OCI-LY7 (cell line): ENCODE data around the gene SRP9. TPM values are rescaled to one million over a fixed set of nuclear protein-coding genes. Genes with fewer than 3 reads are reported as not detected.

Experiments used
- BruUV-seq: library from RNA; stranded (reverse); fragments of 400-500 nt; replicated peaks from 2 replicates; lab custom pipeline; 2021; lab: Mats Ljungman, UMichigan
- CTCF ChIA-PET: fragments of 300-600 bp; sonication (Branson Sonifier 250); formaldehyde crosslinking; loops from one replicate; lab custom pipeline; 2022; ENCODE audit warnings: antibody characterized with exemption; ENCODE audit not compliant: unreplicated experiment; lab: Charles Lee
- POLR2A ChIA-PET: fragments of 300-600 bp; sonication (Branson Sonifier 250); formaldehyde crosslinking; loops from one replicate; lab custom pipeline; 2022; ENCODE audit warnings: antibody characterized with exemption; lab: Charles Lee
- DNase-seq: peaks from one replicate; pipeline ENCODE4 v3.0.0-alpha.2; 2015; ENCODE audit warnings: low spot score
- H2AFZ ChIP-seq: fragments of 200-600 bp; sonication (generic), shearing (Covaris generic); 2 replicates; pipeline ENCODE4 v1.6.1; 2014; ENCODE audit warnings: mild to moderate bottlenecking, antibody characterized with exemption, low read length, moderate library complexity
- H3K27ac ChIP-seq: fragments of 200-600 bp; sonication (generic); 2 replicates; pipeline ENCODE4 v1.5.1; 2014; ENCODE audit warnings: mixed run types, low read depth, mild to moderate bottlenecking, moderate library complexity, low read length, inconsistent platforms; ENCODE audit not compliant: poor library complexity, severe bottlenecking
- H3K36me3 ChIP-seq: fragments of 200-600 bp; sonication (generic); 2 replicates; pipeline ENCODE4 v1.6.1; 2014; ENCODE audit warnings: mild to moderate bottlenecking, antibody characterized with exemption, low read length, moderate library complexity, mixed read lengths; ENCODE audit not compliant: insufficient read depth
- H3K4me1 ChIP-seq: fragments of 200-600 bp; sonication (generic); 2 replicates; pipeline ENCODE4 v1.5.1; 2014; ENCODE audit warnings: mild to moderate bottlenecking, low read length; ENCODE audit not compliant: insufficient read depth, poor library complexity, severe bottlenecking
- H3K4me2 ChIP-seq: fragments of 200-600 bp; sonication (generic); 2 replicates; pipeline ENCODE4 v1.6.1; 2014; ENCODE audit warnings: mild to moderate bottlenecking, low read length
- H3K4me3 ChIP-seq: fragments of 200-600 bp; sonication (generic); 2 replicates; pipeline ENCODE4 v1.5.1; 2014; ENCODE audit warnings: mild to moderate bottlenecking, low read depth, low read length; ENCODE audit not compliant: poor library complexity, severe bottlenecking
- H3K79me2 ChIP-seq: fragments of 200-600 bp; sonication (generic); 2 replicates; pipeline ENCODE4 v1.6.1; 2016; ENCODE audit warnings: low read depth, mild to moderate bottlenecking, low read length, moderate library complexity, mixed read lengths; ENCODE audit not compliant: insufficient read depth
- H3K9me2 ChIP-seq: fragments of 200-600 bp; sonication (generic); 2 replicates; pipeline ENCODE4 v1.6.1; 2016; ENCODE audit warnings: mild to moderate bottlenecking, low read length, mixed read lengths; ENCODE audit not compliant: insufficient read depth
- H3K9me3 ChIP-seq: fragments of 200-600 bp; sonication (generic); 2 replicates; pipeline ENCODE4 v1.6.1; 2014; ENCODE audit warnings: mild to moderate bottlenecking, mixed run types, low read length, mixed read lengths
- H4K20me1 ChIP-seq: fragments of 200-600 bp; sonication (generic); 2 replicates; pipeline ENCODE4 v1.6.1; 2014; ENCODE audit warnings: mild to moderate bottlenecking, antibody characterized with exemption, low read length, moderate library complexity, mixed read lengths; ENCODE audit not compliant: insufficient read depth
- EZH2phosphoT487 ChIP-seq: fragments of 200-600 bp; sonication (generic); IDR thresholded peaks from 2 replicates; pipeline ENCODE4 v1.6.1; 2018; ENCODE audit warnings: low read depth, borderline replicate concordance, mild to moderate bottlenecking, mixed run types, antibody characterized with exemption, low read length, moderate library complexity, mixed read lengths
- intact Hi-C: fragments of 100-400 bp; cut with micrococcal nuclease; formaldehyde crosslinking; loops from one replicate; pipeline ENCODE4 v1.10.0; 2022; ENCODE audit not compliant: unreplicated experiment
- total RNA-seq, 2 experiments: library from RNA; depleted of rRNA in 1 of 2; stranded (reverse); fragments of >200 nt in 1 of 2; shearing (Covaris generic) in 1 of 2; gene quantifications; 2 replicates each; pipeline ENCODE4 v1.2.3, GENCODE V29; 2014 to 2022
- TF ChIP-seq, protein P1 (sequence below): fragments of 200-600 bp; sonication (generic); conservative IDR thresholded peaks from 2 replicates; pipeline ENCODE4 v1.5.1; 2014; ENCODE audit warnings: mild to moderate bottlenecking, antibody characterized with exemption, low read length, moderate library complexity, mixed read lengths

Gene SRP9
- total RNA-seq, 2 experiments from 2014 or later: 221 to 306 TPM

DNA sequence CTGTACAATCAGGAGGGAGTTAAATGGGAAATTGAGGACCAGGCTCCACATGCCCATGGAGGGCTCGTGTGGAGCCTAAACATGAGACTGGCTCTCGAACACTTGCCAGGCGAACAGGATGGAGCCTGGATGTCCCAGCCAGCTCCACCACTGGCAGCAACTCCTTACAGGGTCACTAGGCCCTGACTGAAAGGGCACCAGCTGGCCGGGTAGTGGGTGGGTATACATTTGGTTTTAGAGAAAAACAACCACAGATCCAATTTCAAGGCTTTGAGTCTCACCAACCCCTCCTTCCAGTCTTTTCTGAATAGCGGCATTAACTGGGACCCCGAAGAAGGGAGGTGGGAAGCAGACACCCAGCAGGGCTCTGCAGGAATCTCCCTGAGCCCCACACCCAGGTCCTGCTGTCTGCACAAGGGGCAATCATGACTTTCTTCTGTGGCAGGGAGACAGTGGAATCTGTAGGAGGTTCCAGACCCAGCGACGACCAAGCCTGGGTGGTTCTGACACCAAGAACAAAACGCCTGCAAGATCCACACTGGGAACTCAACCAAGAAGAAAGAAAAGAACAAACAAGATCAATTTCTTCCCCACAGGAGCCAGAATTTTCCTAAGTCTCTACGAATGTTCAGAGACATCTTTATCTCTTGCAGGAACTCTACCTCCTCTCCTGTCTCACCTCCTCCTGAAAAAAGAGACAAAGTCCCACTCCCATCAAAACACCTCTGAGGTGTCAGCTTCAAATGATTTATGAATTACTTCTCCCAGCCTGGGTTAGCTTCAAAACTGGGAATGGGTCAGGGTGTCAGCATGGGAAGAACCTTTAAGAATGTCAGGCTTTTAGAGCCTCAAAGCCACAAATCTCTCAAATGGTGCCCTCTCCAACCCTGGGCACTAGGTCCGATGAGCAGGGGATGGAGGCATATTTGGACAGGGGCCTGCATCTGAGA is 26.5 kb upstream of the SRP9 start:
- Histone ChIP-seq H4K20me1 (no peaks in the 10 kb centered on the region), H3K27ac (no peak overlapping the region), H3K4me1 (peaks cover 19% of the 10 kb centered on the region), H3K4me2 (0 out of 2 replicates have a peak overlapping the region, but pooled peaks have one; percentile 56), H3K79me2 (no peaks in the 10 kb centered on the region), H3K9me3 (no peaks in the 10 kb centered on the region), H3K4me3 (no peak overlapping the region), H3K36me3 (no peaks in the 10 kb centered on the region), H3K9me2 (no peaks in the 10 kb centered on the region), H2AFZ (peak overlapping the region; percentile 71; the same call in 1 of the 2 replicates)
- no peak for DNase-seq
- ChIA-PET CTCF (no interaction called here), POLR2A (interaction anchor here (0.8 to 1.1 kb wide), 3 partner anchors 12 to 18 kb away, joined by 3 read pairs; no protein-coding TSS in a partner anchor)
- no TSS peak for BruUV-seq
- intact Hi-C loops: no loop called here
- no peak for TF ChIP-seq EZH2phosphoT487
- TF ChIP-seq, protein P1, sequence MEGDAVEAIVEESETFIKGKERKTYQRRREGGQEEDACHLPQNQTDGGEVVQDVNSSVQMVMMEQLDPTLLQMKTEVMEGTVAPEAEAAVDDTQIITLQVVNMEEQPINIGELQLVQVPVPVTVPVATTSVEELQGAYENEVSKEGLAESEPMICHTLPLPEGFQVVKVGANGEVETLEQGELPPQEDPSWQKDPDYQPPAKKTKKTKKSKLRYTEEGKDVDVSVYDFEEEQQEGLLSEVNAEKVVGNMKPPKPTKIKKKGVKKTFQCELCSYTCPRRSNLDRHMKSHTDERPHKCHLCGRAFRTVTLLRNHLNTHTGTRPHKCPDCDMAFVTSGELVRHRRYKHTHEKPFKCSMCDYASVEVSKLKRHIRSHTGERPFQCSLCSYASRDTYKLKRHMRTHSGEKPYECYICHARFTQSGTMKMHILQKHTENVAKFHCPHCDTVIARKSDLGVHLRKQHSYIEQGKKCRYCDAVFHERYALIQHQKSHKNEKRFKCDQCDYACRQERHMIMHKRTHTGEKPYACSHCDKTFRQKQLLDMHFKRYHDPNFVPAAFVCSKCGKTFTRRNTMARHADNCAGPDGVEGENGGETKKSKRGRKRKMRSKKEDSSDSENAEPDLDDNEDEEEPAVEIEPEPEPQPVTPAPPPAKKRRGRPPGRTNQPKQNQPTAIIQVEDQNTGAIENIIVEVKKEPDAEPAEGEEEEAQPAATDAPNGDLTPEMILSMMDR: no peak

- H2AFZ ChIP-seq: peak overlapping the region; percentile 71; the same call in 1 of the 2 replicates
- intact Hi-C loops: no loop called here
- TF ChIP-seq, protein P1: no peak
- TF ChIP-seq EZH2phosphoT487: no peak
- H3K4me2 ChIP-seq: peak overlapping the region; percentile 56
- BruUV-seq: no TSS peak
- H3K9me2 ChIP-seq: no peaks in the 10 kb centered on the region
- no peaks in the 10 kb centered on the region for H3K79me2 ChIP-seq
- POLR2A ChIA-PET: interaction anchor here (0.7 to 1.4 kb wide), 5 partner anchors 12 to 293 kb away, joined by 3 to 6 read pairs (median 3); no protein-coding TSS in a partner anchor
- peak overlapping the region; percentile 8 for H3K4me3 ChIP-seq
- DNase-seq: peak; percentile 18
- H4K20me1 ChIP-seq: no peaks in the 10 kb centered on the region
- CTCF ChIA-PET: no interaction called here
- no peak overlapping the region for H3K27ac ChIP-seq
- no peaks in the 10 kb centered on the region for H3K36me3 ChIP-seq
- H3K4me1 ChIP-seq: peaks cover 19% of the 10 kb centered on the region
- no peaks in the 10 kb centered on the region for H3K9me3 ChIP-seq
These were observed 25.4 kb upstream of the SRP9 start for GRCh38 chr1:225752245-225752644.
